H9 (cell line): ENCODE measurements around the gene TNFRSF1B. TPM values are rescaled to one million over a fixed set of nuclear protein-coding genes. Genes with fewer than 3 reads are reported as not detected.

Experiments used
- DNase-seq: peaks from one replicate; pipeline ENCODE4 v3.0.0-alpha.2; 2017
- H2AFZ ChIP-seq: one replicate; pipeline ENCODE4 v1.6.1; 2013; ENCODE audit warnings: mild to moderate bottlenecking, low read length, control low read depth, moderate library complexity
- H2AK5ac ChIP-seq: 2 replicates; pipeline ENCODE4 v1.6.1; 2013; ENCODE audit warnings: low read length, control low read depth, mixed read lengths; ENCODE audit not compliant: insufficient read length
- H2BK120ac ChIP-seq: one replicate; pipeline ENCODE4 v1.6.1; 2013; ENCODE audit warnings: low read depth, mild to moderate bottlenecking, low read length, control low read depth, inconsistent platforms; ENCODE audit not compliant: poor library complexity, severe bottlenecking
- H2BK12ac ChIP-seq: 2 replicates; pipeline ENCODE4 v1.6.1; 2013; ENCODE audit warnings: low read length, control low read depth, mixed read lengths, low read depth; ENCODE audit not compliant: insufficient read length
- H2BK15ac ChIP-seq: 2 replicates; pipeline ENCODE4 v1.6.1; 2013; ENCODE audit warnings: low read depth, low read length, control low read depth
- H2BK20ac ChIP-seq: one replicate; pipeline ENCODE4 v1.6.1; 2013; ENCODE audit warnings: low read depth, mild to moderate bottlenecking, low read length, control low read depth, inconsistent platforms; ENCODE audit not compliant: poor library complexity, severe bottlenecking
- H2BK5ac ChIP-seq: 2 replicates; pipeline ENCODE4 v1.6.1; 2013; ENCODE audit warnings: low read length, control low read depth, mixed read lengths; ENCODE audit not compliant: insufficient read length
- H3K14ac ChIP-seq: 2 replicates; pipeline ENCODE4 v1.6.1; 2013; ENCODE audit warnings: low read length, control low read depth; ENCODE audit not compliant: insufficient read depth
- H3K18ac ChIP-seq: 2 replicates; pipeline ENCODE4 v1.6.1; 2013; ENCODE audit warnings: low read depth, mild to moderate bottlenecking, mixed read lengths, low read length, control low read depth; ENCODE audit not compliant: insufficient read length
- H3K23ac ChIP-seq: 2 replicates; pipeline ENCODE4 v1.6.1; 2013; ENCODE audit warnings: low read length, control low read depth, mixed read lengths, low read depth; ENCODE audit not compliant: insufficient read length
- H3K23me2 ChIP-seq: 2 replicates; pipeline ENCODE4 v1.6.1; 2013; ENCODE audit warnings: low read depth, mild to moderate bottlenecking, mixed read lengths, low read length, control low read depth; ENCODE audit not compliant: insufficient read length, poor library complexity, severe bottlenecking
- H3K27ac ChIP-seq: 2 replicates; pipeline ENCODE4 v1.5.1; 2013; ENCODE audit warnings: low read length, control low read depth, mixed read lengths, low read depth; ENCODE audit not compliant: insufficient read length
- H3K27me3 ChIP-seq: 2 replicates; pipeline ENCODE4 v1.6.1; 2013; ENCODE audit warnings: low read length, control low read depth, inconsistent platforms; ENCODE audit not compliant: insufficient read depth
- H3K4ac ChIP-seq: 2 replicates; pipeline ENCODE4 v1.6.1; 2013; ENCODE audit warnings: low read depth, mild to moderate bottlenecking, control low read depth, inconsistent platforms, low read length, moderate library complexity
- H3K4me1 ChIP-seq: 2 replicates; pipeline ENCODE4 v1.6.1; 2013; ENCODE audit warnings: low read length, control low read depth, inconsistent platforms; ENCODE audit not compliant: insufficient read depth
- H3K4me2 ChIP-seq: 2 replicates; pipeline ENCODE4 v1.6.1; 2013; ENCODE audit warnings: low read length, control low read depth, mixed read lengths; ENCODE audit not compliant: insufficient read length, insufficient read depth
- H3K56ac ChIP-seq: 2 replicates; pipeline ENCODE4 v1.6.1; 2013; ENCODE audit warnings: low read depth, mild to moderate bottlenecking, mixed read lengths, low read length, control low read depth; ENCODE audit not compliant: insufficient read length
- H3K79me1 ChIP-seq: 2 replicates; pipeline ENCODE4 v1.6.1; 2013; ENCODE audit warnings: low read depth, mild to moderate bottlenecking, moderate library complexity, low read length, control low read depth, inconsistent platforms; ENCODE audit not compliant: insufficient read depth, poor library complexity, severe bottlenecking
- H3K79me2 ChIP-seq: 2 replicates; pipeline ENCODE4 v1.6.1; 2013; ENCODE audit warnings: low read length, control low read depth, inconsistent platforms; ENCODE audit not compliant: insufficient read depth
- H3K9ac ChIP-seq: 2 replicates; pipeline ENCODE4 v1.6.1; 2013; ENCODE audit warnings: low read length, control low read depth, mixed read lengths; ENCODE audit not compliant: insufficient read length; ENCODE audit errors: extremely low read depth
- H3K9me3 ChIP-seq: one replicate; pipeline ENCODE4 v1.6.1; 2013; ENCODE audit warnings: low read depth, low read length, inconsistent platforms; ENCODE audit not compliant: control insufficient read depth
- H3T11ph ChIP-seq: one replicate; pipeline ENCODE4 v1.6.1; 2013; ENCODE audit warnings: mild to moderate bottlenecking, low read length, control low read depth, inconsistent platforms
- H4K20me1 ChIP-seq: one replicate; pipeline ENCODE4 v1.6.1; 2013; ENCODE audit not compliant: control insufficient read depth, insufficient read length, insufficient read depth
- H4K5ac ChIP-seq: 2 replicates; pipeline ENCODE4 v1.6.1; 2013; ENCODE audit warnings: low read depth, mild to moderate bottlenecking, mixed read lengths, low read length, control low read depth; ENCODE audit not compliant: insufficient read length
- H4K8ac ChIP-seq: replicated peaks from 2 replicates; pipeline ENCODE4 v1.6.1; 2013; ENCODE audit warnings: low read length, control low read depth, mixed read lengths, low read depth; ENCODE audit not compliant: insufficient read length
- H4K91ac ChIP-seq: 2 replicates; pipeline ENCODE4 v1.6.1; 2013; ENCODE audit warnings: low read depth, mild to moderate bottlenecking, moderate library complexity, mixed read lengths, low read length, control low read depth; ENCODE audit not compliant: insufficient read length
- H3K27ac Mint-ChIP-seq, 3 experiments: 2 replicates in 2 of 3; 3 replicates in 1 of 3; pipeline ENCODE4 v1.8.0; 2020 to 2021; ENCODE audit warnings: mixed read lengths in 3 of 3, mild to moderate bottlenecking in 1 of 3, moderate library complexity in 1 of 3
- H3K27me3 Mint-ChIP-seq: 2 replicates; pipeline ENCODE4 v1.8.0; 2021; ENCODE audit warnings: low read depth, mild to moderate bottlenecking, moderate library complexity, mixed read lengths
- H3K36me3 Mint-ChIP-seq, 3 experiments: 2 replicates in 2 of 3; 3 replicates in 1 of 3; pipeline ENCODE4 v1.8.0; 2020 to 2021; ENCODE audit warnings: low read depth in 3 of 3, mixed read lengths in 3 of 3; ENCODE audit not compliant: insufficient read depth in 1 of 3
- H3K4me1 Mint-ChIP-seq, 2 experiments: 2 replicates each; pipeline ENCODE4 v1.8.0; 2020; ENCODE audit warnings: mixed read lengths in 2 of 2
- H3K4me3 Mint-ChIP-seq, 2 experiments: 2 replicates in 1 of 2; 3 replicates in 1 of 2; pipeline ENCODE4 v1.8.0; 2020 to 2021; ENCODE audit warnings: mild to moderate bottlenecking in 2 of 2, mixed read lengths in 2 of 2, moderate library complexity in 1 of 2
- H3K9me3 Mint-ChIP-seq, 2 experiments: 2 replicates in 1 of 2; 3 replicates in 1 of 2; pipeline ENCODE4 v1.8.0; 2020; ENCODE audit warnings: mild to moderate bottlenecking in 2 of 2, mixed read lengths in 2 of 2, moderate library complexity in 1 of 2
- WGBS: extraction: QIAGEN DNeasy Blood & Tissue Kit; methylation state at CpG from one replicate; pipeline ENCODE4 v1.1.7; 2013; ENCODE audit warnings: missing lambda C conversion rate, low lambda C conversion rate, mixed read lengths; ENCODE audit not compliant: insufficient read length; ENCODE audit errors: extremely low coverage; 5-methylcytosine and 5-hydroxymethylcytosine counted together
- total RNA-seq: library from RNA; stranded (reverse); gene quantifications from 2 replicates; pipeline ENCODE4 v1.2.1, GENCODE V29; 2021
- TF ChIP-seq, protein P1 (sequence below): fragments of 200-600 bp; sonication (generic); conservative IDR thresholded peaks from 3 replicates; pipeline ENCODE4 v1.8.0; 2021; ENCODE audit warnings: antibody characterized with exemption, mild to moderate bottlenecking

Gene TNFRSF1B
- total RNA-seq, 1 experiment from 2014 or later, result 0.57 TPM

DNA sequence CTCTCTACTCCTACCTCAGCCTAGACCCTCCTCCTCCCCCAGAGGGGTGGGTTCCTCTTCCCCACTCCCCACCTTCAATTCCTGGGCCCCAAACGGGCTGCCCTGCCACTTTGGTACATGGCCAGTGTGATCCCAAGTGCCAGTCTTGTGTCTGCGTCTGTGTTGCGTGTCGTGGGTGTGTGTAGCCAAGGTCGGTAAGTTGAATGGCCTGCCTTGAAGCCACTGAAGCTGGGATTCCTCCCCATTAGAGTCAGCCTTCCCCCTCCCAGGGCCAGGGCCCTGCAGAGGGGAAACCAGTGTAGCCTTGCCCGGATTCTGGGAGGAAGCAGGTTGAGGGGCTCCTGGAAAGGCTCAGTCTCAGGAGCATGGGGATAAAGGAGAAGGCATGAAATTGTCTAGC lies 41.5 kb downstream of the TNFRSF1B start:
- no peak overlapping the region for H3K4me2 ChIP-seq
- no CpG with 5 or more reads among the region's 6 CpGs for WGBS
- Mint-ChIP-seq H3K27me3 (no peaks in the 10 kb centered on the region; the same call in 1 of the 2 replicates), H3K4me1 (peaks cover 22 to 23% of the 10 kb centered on the region in 2 experiments), H3K9me3 (no peaks in the 10 kb centered on the region; a peak in 2 of 5 replicates), H3K36me3 (no peaks in the 10 kb centered on the region), H3K27ac (peak overlapping the region in 2 of 3 experiments; percentile 36 to 81; a peak in 2 of 7 replicates), H3K4me3 (no peak overlapping the region)
- no peak overlapping the region for H3K56ac ChIP-seq
- no peak overlapping the region for H3K18ac ChIP-seq
- H2BK15ac ChIP-seq, result no peak overlapping the region
- no peak overlapping the region for H2BK12ac ChIP-seq
- no peaks in the 10 kb centered on the region; the same call in 1 of the 2 replicates for H3K4me1 ChIP-seq
- no peak overlapping the region for H4K91ac ChIP-seq
- no peak overlapping the region for H2AK5ac ChIP-seq
- H4K20me1 ChIP-seq, result no peaks in the 10 kb centered on the region
- H4K8ac ChIP-seq, result no peak overlapping the region
- H2BK20ac ChIP-seq, result no peak overlapping the region
- no peak overlapping the region for H3K14ac ChIP-seq
- H3K9ac ChIP-seq, result no peak overlapping the region
- H3K9me3 ChIP-seq, result no peaks in the 10 kb centered on the region
- no peak for DNase-seq
- H2AFZ ChIP-seq, result no peak overlapping the region
- H2BK5ac ChIP-seq, result no peak overlapping the region
- TF ChIP-seq, protein P1, sequence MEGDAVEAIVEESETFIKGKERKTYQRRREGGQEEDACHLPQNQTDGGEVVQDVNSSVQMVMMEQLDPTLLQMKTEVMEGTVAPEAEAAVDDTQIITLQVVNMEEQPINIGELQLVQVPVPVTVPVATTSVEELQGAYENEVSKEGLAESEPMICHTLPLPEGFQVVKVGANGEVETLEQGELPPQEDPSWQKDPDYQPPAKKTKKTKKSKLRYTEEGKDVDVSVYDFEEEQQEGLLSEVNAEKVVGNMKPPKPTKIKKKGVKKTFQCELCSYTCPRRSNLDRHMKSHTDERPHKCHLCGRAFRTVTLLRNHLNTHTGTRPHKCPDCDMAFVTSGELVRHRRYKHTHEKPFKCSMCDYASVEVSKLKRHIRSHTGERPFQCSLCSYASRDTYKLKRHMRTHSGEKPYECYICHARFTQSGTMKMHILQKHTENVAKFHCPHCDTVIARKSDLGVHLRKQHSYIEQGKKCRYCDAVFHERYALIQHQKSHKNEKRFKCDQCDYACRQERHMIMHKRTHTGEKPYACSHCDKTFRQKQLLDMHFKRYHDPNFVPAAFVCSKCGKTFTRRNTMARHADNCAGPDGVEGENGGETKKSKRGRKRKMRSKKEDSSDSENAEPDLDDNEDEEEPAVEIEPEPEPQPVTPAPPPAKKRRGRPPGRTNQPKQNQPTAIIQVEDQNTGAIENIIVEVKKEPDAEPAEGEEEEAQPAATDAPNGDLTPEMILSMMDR, result no peak
- no peak overlapping the region for H2BK120ac ChIP-seq
- no peak overlapping the region for H3K27ac ChIP-seq
- no peak overlapping the region for H3K23ac ChIP-seq
- no peaks in the 10 kb centered on the region for H3K79me1 ChIP-seq
- no peak overlapping the region for H3K4ac ChIP-seq
- no peaks in the 10 kb centered on the region for H3K27me3 ChIP-seq
- no peaks in the 10 kb centered on the region for H3K23me2 ChIP-seq
- H3K79me2 ChIP-seq, result no peaks in the 10 kb centered on the region
- H3T11ph ChIP-seq, result no peak overlapping the region
- H4K5ac ChIP-seq, result no peak overlapping the region
